22Rv1 (cell line): ENCODE data around the gene EMC10.

Source experiments
- H3K27ac ChIP-seq: fragments of 450-650 bp; 2 replicates; pipeline ENCODE4 v1.5.1; 2017
- ZFX ChIP-seq: fragments of 450-650 bp; IDR thresholded peaks from 2 replicates; pipeline ENCODE4 v1.6.1; 2017; ENCODE audit warnings: antibody characterized with exemption, borderline replicate concordance
- TF ChIP-seq, protein P1 (sequence below): fragments of 450-650 bp; IDR thresholded peaks from 2 replicates; pipeline ENCODE4 v1.5.1; 2017; ENCODE audit warnings: mild to moderate bottlenecking

Gene EMC10

GRCh38 chr19:50476224-50476906, at the start of gene EMC10, which contains the start of gene GARIN5A:
TSS of gene EMC10 (plus strand) at chr19:50476507. CDS start at chr19:50476545, 38 bp downstream.
TSS of gene GARIN5A (minus strand) at chr19:50476848. CDS start at chr19:50476388, 460 bp downstream.
- H3K27ac ChIP-seq: peak within 1 kb of the TSS; percentile 97
- TF ChIP-seq, protein P1, sequence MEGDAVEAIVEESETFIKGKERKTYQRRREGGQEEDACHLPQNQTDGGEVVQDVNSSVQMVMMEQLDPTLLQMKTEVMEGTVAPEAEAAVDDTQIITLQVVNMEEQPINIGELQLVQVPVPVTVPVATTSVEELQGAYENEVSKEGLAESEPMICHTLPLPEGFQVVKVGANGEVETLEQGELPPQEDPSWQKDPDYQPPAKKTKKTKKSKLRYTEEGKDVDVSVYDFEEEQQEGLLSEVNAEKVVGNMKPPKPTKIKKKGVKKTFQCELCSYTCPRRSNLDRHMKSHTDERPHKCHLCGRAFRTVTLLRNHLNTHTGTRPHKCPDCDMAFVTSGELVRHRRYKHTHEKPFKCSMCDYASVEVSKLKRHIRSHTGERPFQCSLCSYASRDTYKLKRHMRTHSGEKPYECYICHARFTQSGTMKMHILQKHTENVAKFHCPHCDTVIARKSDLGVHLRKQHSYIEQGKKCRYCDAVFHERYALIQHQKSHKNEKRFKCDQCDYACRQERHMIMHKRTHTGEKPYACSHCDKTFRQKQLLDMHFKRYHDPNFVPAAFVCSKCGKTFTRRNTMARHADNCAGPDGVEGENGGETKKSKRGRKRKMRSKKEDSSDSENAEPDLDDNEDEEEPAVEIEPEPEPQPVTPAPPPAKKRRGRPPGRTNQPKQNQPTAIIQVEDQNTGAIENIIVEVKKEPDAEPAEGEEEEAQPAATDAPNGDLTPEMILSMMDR: no peak
- TF ChIP-seq ZFX: no peak

- TF ChIP-seq ZFX: no peak
- TF ChIP-seq, protein P1: no peak; the same call in 1 of the 2 replicates
- H3K27ac ChIP-seq: peak overlapping the region; percentile 33; the same call in 1 of the 2 replicates
Observed at GRCh38 chr19:50427318-50427925, 48.9 kb upstream of the EMC10 start.

- TF ChIP-seq ZFX: no peak
- TF ChIP-seq, protein P1: no peak
- peak overlapping the region; percentile 33; the same call in 1 of the 2 replicates for H3K27ac ChIP-seq
Observed at GRCh38 chr19:50427997-50428425, 48.3 kb upstream of the EMC10 start.

GRCh38 chr19:50428772-50429463, 47.4 kb upstream of the EMC10 start:
- TF ChIP-seq, protein P1: no peak
- no peak for TF ChIP-seq ZFX
- no peak overlapping the region for H3K27ac ChIP-seq

DNA sequence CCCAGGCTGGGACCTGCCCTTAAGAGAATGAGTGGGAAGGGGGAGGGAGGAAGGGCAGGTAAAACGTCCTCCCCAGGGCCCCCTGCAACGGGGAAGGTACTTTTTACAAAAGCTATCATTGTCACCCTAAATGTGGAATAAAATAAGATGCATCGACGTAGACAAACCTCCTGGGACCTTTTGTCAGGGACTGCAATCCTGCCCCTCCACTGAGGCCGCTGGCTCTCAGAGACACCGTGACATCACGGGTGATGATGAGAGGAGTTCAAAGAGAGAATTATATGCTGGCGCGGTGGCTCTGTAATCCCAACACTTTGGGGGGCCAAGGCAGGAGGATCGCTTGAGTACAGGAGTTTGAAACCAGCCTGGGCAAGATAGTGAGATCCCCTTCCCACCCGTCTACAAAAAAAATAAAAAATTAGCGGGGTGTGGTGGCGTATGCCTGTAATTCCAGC, 45.4 kb upstream of the EMC10 start:
- H3K27ac ChIP-seq: no peak overlapping the region
- TF ChIP-seq, protein P1: no peak
- no peak for TF ChIP-seq ZFX

- TF ChIP-seq, protein P1: no peak
- no peak for TF ChIP-seq ZFX
- no peak overlapping the region for H3K27ac ChIP-seq
Observed at GRCh38 chr19:50431343-50432220, 44.7 kb upstream of the EMC10 start.
